AG09319 (cell line): Measurements from ENCODE around the gene NSUN4.
"Not testable (repeated sequence)": the region's sequence is repeated elsewhere in the genome, so short reads cannot be mapped to it uniquely, and the experiment has no call there.

ENCODE experiments used
- DNase-seq: peaks from one replicate; pipeline ENCODE4 v3.0.0-alpha.2; 2010; ENCODE audit warnings: low read depth; ENCODE audit errors: extremely low read depth
- TF ChIP-seq, protein P1 (sequence below): IDR thresholded peaks from 2 replicates; pipeline ENCODE4 v1.5.1; 2011; ENCODE audit warnings: low read depth, mild to moderate bottlenecking, inconsistent platforms, low read length, moderate library complexity

NSUN4 gene

DNA sequence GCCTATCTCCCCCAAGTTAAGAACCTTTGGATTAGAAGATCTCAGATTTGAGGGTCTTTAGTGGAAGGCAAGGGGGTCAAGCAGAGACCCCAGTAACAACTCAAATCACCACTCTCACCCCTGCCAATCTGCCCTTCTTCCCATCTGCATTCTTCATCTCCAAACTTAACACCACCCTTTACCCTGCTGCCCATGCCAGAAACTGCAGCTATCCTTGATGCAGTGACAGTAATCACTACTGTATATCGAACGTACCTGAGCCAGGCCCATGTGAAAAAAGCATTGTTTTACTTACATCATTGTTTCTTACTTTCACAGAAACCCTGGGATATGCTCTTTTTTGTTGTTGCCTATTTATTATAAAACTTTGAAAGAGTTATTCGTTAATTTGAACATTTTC is 26.5 kb downstream of the NSUN4 start:
- no peak for DNase-seq
- TF ChIP-seq, protein P1, sequence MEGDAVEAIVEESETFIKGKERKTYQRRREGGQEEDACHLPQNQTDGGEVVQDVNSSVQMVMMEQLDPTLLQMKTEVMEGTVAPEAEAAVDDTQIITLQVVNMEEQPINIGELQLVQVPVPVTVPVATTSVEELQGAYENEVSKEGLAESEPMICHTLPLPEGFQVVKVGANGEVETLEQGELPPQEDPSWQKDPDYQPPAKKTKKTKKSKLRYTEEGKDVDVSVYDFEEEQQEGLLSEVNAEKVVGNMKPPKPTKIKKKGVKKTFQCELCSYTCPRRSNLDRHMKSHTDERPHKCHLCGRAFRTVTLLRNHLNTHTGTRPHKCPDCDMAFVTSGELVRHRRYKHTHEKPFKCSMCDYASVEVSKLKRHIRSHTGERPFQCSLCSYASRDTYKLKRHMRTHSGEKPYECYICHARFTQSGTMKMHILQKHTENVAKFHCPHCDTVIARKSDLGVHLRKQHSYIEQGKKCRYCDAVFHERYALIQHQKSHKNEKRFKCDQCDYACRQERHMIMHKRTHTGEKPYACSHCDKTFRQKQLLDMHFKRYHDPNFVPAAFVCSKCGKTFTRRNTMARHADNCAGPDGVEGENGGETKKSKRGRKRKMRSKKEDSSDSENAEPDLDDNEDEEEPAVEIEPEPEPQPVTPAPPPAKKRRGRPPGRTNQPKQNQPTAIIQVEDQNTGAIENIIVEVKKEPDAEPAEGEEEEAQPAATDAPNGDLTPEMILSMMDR: no peak

DNA sequence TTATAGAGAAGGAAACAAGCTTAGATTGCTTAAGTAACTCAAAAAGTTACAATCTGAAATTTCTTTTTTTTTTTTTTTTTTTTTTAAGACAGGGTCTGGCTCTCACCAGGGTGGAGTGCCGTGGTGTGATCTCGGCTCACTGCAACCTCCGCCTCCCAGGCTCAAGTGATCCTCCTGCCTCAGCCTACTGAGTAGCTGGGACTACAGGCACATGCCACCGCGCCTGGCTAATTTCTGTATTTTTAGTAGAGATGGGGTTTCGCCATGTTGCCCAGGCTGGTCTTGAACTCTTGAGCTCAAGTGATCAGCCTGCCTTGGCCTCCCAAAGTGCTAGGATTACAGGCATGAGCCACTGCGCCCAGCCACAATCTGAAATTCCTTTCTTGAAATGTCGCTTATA is 27.1 kb downstream of the NSUN4 start:
- not testable (repeated sequence) for DNase-seq

DNA sequence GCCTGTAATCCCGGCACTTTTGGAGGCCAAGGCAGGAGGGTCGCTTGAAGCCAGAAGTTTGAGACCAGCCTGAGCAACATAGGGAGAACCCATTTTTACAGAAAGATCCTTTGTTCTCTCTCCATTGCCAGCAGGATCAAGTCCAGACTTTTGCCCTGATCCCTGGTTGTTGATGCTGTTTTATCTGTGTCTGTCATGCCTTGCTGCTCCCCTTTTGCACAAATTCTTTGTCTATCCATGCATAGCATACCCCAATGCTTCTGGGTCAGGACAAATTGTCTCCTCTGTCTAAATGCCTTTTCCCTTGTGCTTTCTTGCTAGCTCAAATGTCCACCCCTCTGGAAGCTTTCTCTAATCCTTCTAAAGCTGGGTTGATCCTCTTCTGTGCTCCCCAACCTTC is 28.2 kb downstream of the NSUN4 start:
- TF ChIP-seq, protein P1: no peak
- no peak for DNase-seq

DNA sequence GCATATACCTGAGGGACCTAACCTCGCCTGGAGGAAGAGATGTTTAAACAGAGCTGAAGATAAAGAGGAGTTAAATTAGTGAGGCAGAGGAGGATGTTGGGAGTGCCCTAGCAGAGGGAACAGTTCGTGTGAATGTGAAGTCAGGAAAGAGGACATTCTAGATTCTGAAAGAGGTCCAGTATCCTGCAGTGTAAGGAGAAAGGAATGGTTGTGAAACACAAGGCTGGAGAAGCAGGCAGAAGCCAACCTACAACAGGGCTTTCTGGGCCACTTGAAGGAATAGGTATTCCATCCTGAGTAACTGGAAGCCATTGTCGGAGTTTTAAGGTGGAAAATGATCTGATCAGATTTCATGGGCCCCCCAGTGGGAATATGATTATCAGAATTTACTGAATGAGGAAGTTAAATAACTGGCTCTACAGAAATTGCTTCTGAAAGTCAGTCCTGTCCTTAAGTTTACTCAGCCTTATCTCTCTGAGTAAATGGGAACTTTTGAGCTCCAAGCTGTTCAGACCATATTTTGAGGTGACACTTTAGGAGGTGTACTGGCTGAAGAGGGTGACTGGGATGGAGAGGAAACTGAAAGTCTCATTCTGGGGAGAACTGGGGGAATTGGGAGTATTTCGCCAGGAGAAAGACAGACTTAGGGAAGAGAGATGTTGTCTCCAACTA is 29.1 kb downstream of the NSUN4 start:
- TF ChIP-seq, protein P1: no peak
- no peak for DNase-seq

DNA sequence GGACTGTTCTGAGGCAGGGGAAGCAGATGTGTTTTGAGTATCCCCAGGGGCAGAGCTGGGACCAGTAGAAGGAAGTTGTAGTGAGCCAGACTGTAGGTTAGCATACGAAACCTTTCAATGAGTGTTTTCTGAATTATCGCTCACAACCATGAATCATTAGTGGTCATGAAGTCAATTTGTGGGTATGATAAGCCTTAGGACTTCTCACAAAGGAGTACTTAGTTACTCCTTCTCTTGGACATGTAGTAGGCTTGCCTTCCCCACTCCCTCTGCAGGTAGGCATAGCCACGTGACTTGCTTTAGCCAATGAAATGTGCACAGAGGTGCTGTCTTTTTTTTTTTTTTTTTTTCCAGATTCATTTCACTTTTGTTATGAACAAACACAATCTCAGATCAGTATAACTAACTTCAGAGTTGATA is 29.6 kb downstream of the NSUN4 start:
- TF ChIP-seq, protein P1: no peak
- no peak for DNase-seq

DNA sequence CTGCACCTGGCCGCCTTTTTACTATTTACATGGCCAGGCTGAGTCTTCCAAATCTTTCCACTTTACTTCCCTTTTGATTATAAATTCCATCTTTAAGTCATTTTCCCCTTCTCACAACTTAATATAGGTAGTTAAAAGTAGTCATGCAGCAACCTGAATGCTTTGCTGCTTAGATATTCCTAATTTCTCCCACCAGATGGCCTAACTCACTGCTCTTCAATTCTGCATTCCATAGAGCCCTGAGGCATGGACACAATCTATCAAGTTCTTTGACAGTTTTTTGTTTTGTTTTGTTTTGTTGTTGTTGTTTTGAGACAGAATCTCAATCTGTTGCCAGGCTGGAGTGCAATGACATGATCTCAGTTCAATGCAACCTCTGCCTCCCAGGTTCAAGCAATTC is 31.8 kb downstream of the NSUN4 start:
- DNase-seq: no peak
- TF ChIP-seq, protein P1: no peak

DNA sequence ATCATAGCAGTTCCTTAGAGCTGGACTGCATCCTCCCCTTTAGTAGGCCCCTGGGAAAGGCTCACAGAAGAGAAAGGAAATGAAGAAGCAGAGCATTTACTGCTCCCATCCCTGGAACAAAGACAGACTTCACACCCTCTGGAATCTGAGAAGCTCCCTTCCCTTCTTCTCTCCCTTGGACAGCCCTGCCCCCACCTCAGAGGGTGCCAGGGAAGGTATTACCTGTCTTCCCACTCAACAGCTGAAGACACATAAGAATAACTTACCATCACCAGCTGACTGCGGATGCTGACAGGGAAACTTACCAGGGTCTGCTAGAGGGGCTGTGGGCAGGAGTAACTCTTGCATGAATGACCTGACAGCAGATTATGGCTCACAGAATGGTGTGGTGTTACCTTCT is 39.4 kb downstream of the NSUN4 start:
- TF ChIP-seq, protein P1: no peak
- no peak for DNase-seq

DNA sequence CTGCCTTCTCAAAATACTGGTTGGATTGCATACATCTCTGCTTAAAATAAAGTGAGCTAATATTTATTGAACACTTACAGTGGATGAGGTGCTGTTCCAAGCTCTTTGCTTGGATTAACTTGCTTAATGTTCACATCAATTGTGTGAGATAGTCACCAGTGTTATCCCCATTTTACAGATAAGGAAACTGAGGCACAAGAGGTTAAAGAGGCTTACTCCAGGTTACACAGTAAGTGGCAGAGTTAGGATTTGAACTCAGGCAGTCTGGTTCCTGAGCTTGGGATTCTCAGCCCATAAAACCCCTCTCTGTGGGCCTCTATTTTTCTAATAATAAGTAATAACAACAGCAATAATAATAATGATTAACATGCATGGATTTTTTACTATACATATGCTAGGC is 39.9 kb downstream of the NSUN4 start:
- no peak for DNase-seq
- TF ChIP-seq, protein P1: no peak
